SK-N-MC (cell line): Measurements from ENCODE around the gene FBXW11.

Experiments
- EZH2 ChIP-seq: fragments of 200-600 bp; sonication (generic); IDR thresholded peaks from one replicate; pipeline ENCODE4 v1.6.1; 2017; ENCODE audit warnings: antibody characterized with exemption
- FOXP2 ChIP-seq: optimal IDR thresholded peaks from 2 replicates; pipeline ENCODE3; 2011; ENCODE audit warnings: mild to moderate bottlenecking, moderate library complexity; ENCODE audit not compliant: insufficient read depth; ENCODE audit errors: extremely low read length, control extremely low read depth
- POLR2AphosphoS5 ChIP-seq: IDR thresholded peaks from 2 replicates; pipeline ENCODE4 v1.6.1; 2012; ENCODE audit warnings: mild to moderate bottlenecking, low read depth, low read length, borderline replicate concordance

DNA sequence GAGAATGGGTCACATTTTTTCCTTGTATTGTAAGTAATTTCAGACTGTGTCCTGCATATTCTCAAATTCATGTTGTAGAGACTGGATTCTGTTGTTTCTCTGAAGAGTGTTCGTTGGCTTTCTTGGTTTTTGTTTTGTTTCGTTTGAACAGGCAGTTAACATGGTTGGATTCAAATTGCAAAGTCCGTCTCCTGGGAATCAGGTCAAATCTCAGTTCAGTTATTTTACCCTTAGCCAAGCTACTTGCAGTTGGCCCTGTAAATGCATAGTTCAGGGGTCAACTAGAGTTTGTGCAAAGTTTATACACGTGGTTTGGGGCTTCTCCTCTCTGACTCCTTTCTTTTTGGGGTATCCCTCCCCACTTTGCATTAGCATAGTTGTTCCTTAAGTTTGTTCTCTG, 21.7 kb upstream of the FBXW11 start:
- TF ChIP-seq EZH2 (no peak), POLR2AphosphoS5 (no peak), FOXP2 (no peak)
